ENCODE results near the gene STN1.
A peak's percentile ranks its signal among the peaks of the same experiment; 100 is the strongest.

STN1 gene

GRCh38 chr10:103911021-103911459, 6.9 kb downstream of the STN1 start:
- peak; percentile 31 for DNase-seq (ENCODE audit: extremely low spot score)
- no peak for TF ChIP-seq CTCF (IDR thresholded peaks at IDR 0.05; ENCODE audit: control extremely low read depth, extremely low read depth, low read depth, missing control alignments)
- CTCF ChIA-PET: interaction anchor here (1.1 to 1.6 kb wide), 4 partner anchors 11 to 225 kb away, joined by 3 to 5 read pairs (median 4); no protein-coding TSS in a partner anchor
- POLR2A ChIA-PET: no interaction called here

GRCh38 chr10:103910442-103911012, 7.5 kb downstream of the STN1 start:
- DNase-seq (ENCODE audit: extremely low spot score): no peak
- CTCF ChIA-PET: interaction anchor here (1.0 to 1.6 kb wide), 7 partner anchors 11 to 224 kb away, joined by 3 to 5 read pairs (median 4); no protein-coding TSS in a partner anchor
- TF ChIP-seq CTCF (IDR thresholded peaks at IDR 0.05; ENCODE audit: control extremely low read depth, extremely low read depth, low read depth, missing control alignments): no peak
- POLR2A ChIA-PET: no interaction called here

GRCh38 chr10:103905441-103905840, 12.5 kb downstream of the STN1 start:
- ChIA-PET POLR2A (no interaction called here), CTCF (no interaction called here)
- TF ChIP-seq CTCF (IDR thresholded peaks at IDR 0.05; ENCODE audit: control extremely low read depth, extremely low read depth, low read depth, missing control alignments): no peak
- DNase-seq (ENCODE audit: extremely low spot score): no peak

- ChIA-PET POLR2A (no interaction called here), CTCF (interaction anchor here (1.3 to 6.6 kb wide), 5 partner anchors 11 to 221 kb away, joined by 4 to 68 read pairs (median 5); partner anchors contain the start of gene SFR1)
- no peak for TF ChIP-seq CTCF (IDR thresholded peaks at IDR 0.05; ENCODE audit: control extremely low read depth, extremely low read depth, low read depth, missing control alignments)
- DNase-seq (ENCODE audit: extremely low spot score): no peak
Measured at GRCh38 chr10:103901299-103901698, 16.7 kb downstream of the STN1 start.

- DNase-seq (ENCODE audit: extremely low spot score): no peak
- ChIA-PET POLR2A (no interaction called here), CTCF (interaction anchor here (0.8 to 6.6 kb wide), 3 partner anchors 11 to 84 kb away, joined by 3 to 68 read pairs (median 4); no protein-coding TSS in a partner anchor)
- TF ChIP-seq CTCF (IDR thresholded peaks at IDR 0.05; ENCODE audit: control extremely low read depth, extremely low read depth, low read depth, missing control alignments): no peak
Measured at GRCh38 chr10:103899312-103899711, 18.7 kb downstream of the STN1 start.

- CTCF ChIA-PET: interaction anchor here (6.6 kb wide), 1 partner anchor 11 kb away, joined by 68 read pairs; no protein-coding TSS in a partner anchor
- POLR2A ChIA-PET: no interaction called here
- DNase-seq (ENCODE audit: extremely low spot score): no peak
- no peak for TF ChIP-seq CTCF (IDR thresholded peaks at IDR 0.05; ENCODE audit: control extremely low read depth, extremely low read depth, low read depth, missing control alignments)
Measured at GRCh38 chr10:103897241-103897774, 20.7 kb downstream of the STN1 start.
